ENCODE measurements around the gene KLF1.
A peak's percentile ranks its signal among the peaks of the same experiment; 100 is the strongest.

The KLF1 gene

DNA sequence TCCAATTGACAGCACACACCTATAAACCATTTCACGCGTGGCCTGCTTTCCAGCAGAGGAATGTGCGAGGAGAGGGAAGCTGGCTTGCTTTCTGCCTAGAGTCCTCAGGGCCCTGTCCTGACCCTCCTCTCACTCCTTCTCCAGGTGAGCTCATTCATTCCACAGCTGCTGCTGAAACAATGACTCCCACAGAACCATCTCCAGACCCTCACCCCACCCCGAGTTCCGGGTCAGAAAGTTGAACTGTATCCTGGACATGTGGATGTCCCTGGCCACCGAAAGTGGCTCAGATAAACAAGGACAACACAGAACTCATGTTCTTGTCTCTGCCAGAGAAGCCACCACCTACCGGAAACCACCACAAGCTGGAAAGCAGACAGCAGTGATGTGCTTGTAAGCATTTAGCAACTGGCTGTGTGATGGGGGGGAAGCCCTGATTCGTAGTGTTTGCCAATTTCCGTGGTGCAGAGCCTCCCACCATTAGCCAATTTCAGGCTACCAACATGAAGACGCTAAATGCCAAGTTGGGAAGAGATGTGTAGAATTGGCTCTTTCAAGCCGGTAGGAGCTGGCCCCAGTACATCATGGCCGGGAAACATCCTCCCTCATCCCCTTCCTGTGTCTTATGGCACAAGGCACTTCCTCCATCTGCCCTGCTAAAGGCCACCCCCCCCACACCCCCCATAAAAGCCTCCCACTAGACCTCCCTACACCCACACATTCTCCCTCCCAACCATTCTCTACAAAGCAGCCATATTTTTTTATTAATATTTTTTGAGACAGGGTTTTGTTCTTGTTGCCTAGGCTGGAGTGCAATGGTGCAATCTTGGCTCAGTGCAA, 27.1 kb upstream of the KLF1 start:
- peak overlapping the region; percentile 78 for H3K27ac ChIP-seq
- no peaks in the 10 kb centered on the region for H3K27me3 ChIP-seq
- peaks cover 31 to 34% of the 10 kb centered on the region in 2 experiments for H3K4me1 ChIP-seq (ENCODE audit: control insufficient read depth in 1 of 2, insufficient read depth in 1 of 2, low read depth in 1 of 2, low read length in 1 of 2)
- peak overlapping the region; percentile 28 to 32 for H3K4me3 ChIP-seq (ENCODE audit: low read depth in 1 of 2, low read length in 1 of 2)
- TF ChIP-seq, protein P1, sequence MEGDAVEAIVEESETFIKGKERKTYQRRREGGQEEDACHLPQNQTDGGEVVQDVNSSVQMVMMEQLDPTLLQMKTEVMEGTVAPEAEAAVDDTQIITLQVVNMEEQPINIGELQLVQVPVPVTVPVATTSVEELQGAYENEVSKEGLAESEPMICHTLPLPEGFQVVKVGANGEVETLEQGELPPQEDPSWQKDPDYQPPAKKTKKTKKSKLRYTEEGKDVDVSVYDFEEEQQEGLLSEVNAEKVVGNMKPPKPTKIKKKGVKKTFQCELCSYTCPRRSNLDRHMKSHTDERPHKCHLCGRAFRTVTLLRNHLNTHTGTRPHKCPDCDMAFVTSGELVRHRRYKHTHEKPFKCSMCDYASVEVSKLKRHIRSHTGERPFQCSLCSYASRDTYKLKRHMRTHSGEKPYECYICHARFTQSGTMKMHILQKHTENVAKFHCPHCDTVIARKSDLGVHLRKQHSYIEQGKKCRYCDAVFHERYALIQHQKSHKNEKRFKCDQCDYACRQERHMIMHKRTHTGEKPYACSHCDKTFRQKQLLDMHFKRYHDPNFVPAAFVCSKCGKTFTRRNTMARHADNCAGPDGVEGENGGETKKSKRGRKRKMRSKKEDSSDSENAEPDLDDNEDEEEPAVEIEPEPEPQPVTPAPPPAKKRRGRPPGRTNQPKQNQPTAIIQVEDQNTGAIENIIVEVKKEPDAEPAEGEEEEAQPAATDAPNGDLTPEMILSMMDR (IDR thresholded peaks at IDR 0.05), result no peak
- H3K36me3 ChIP-seq, result no peaks in the 10 kb centered on the region
- H3K9me3 ChIP-seq, result no peaks in the 10 kb centered on the region

DNA sequence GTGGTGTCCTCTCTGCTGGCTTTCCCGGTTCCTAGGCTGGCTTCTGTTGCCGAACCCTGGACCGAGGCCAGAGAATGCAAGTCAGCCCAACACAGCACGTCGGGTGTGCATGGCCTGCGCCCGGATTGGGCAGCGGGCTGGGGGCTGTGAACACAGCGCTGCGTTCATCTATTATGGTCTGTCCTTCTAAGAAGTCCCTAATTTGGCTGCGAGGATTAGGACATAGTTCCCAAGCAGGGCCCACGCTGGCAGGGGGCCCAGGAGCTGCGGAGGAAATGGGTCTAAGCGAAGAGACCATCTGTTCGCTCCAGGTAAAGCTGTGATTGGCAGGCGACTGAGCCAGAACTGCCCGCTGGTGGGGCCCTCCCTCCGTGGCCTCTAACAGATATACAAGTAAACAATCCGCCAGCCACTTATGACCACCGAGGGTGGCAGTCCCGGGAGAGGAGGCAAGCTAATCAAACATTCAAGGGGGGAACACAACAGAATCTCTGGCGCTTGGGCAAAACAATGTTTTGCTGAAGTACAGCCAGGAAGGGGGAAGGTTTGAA, 26.1 kb upstream of the KLF1 start:
- H3K36me3 ChIP-seq, result no peaks in the 10 kb centered on the region
- H3K9me3 ChIP-seq, result no peaks in the 10 kb centered on the region
- H3K27me3 ChIP-seq, result no peaks in the 10 kb centered on the region
- H3K27ac ChIP-seq, result peak overlapping the region; percentile 78
- peaks cover 27 to 29% of the 10 kb centered on the region in 2 experiments for H3K4me1 ChIP-seq (ENCODE audit: control insufficient read depth in 1 of 2, insufficient read depth in 1 of 2, low read depth in 1 of 2, low read length in 1 of 2)
- H3K4me3 ChIP-seq (ENCODE audit: low read depth in 1 of 2, low read length in 1 of 2), result peak overlapping the region; percentile 28 to 32
- TF ChIP-seq, protein P1 (IDR thresholded peaks at IDR 0.05), result no peak

DNA sequence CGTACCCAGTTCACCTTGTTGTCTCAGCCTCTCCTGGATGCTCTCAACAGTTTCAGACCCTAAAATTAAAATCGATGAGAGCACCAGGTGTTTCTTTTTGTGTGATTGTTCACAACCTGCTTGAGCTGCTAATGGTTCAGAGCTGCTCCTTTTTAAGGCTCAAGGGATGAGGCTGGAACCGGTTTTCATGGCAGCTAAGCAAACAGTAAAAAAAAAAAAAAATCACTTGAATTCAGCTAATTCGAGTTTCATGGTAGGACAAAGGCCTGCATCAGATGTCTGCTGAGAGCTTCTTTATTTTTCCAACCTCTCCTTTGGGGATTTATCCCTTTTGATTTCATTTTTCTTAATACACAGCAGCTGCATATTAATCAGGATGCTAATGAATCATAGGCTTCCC, 25.6 kb upstream of the KLF1 start:
- H3K36me3 ChIP-seq, result no peaks in the 10 kb centered on the region
- peak overlapping the region; percentile 78 for H3K27ac ChIP-seq
- TF ChIP-seq, protein P1 (IDR thresholded peaks at IDR 0.05), result no peak
- H3K4me1 ChIP-seq (ENCODE audit: control insufficient read depth in 1 of 2, insufficient read depth in 1 of 2, low read depth in 1 of 2, low read length in 1 of 2), result peaks cover 27 to 29% of the 10 kb centered on the region in 2 experiments
- peak overlapping the region in 1 of 2 experiments; percentile 28 for H3K4me3 ChIP-seq (ENCODE audit: low read depth in 1 of 2, low read length in 1 of 2)
- no peaks in the 10 kb centered on the region for H3K9me3 ChIP-seq
- no peaks in the 10 kb centered on the region for H3K27me3 ChIP-seq

DNA sequence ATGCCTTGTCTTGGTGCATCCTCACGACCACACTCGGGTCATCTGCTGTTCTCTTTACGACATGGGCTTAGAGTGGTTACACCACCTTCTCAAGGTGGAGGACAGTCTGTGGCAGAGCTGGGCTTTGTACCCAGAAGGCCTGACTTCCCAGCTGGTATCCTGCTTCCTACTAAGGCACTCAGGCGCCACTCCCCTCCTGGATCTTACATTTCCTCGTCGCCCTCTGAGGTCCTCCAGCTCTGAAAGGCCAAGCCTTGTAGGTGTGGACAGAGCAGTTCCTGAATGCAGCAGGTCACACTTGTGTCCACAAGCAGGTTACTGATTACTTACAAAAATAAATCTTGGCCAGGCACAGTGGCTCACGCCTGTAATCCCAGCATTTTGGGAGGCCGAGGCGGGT, 20.2 kb upstream of the KLF1 start:
- peaks cover under 1 to 1% of the 10 kb centered on the region in 2 experiments for H3K4me1 ChIP-seq (ENCODE audit: control insufficient read depth in 1 of 2, insufficient read depth in 1 of 2, low read depth in 1 of 2, low read length in 1 of 2)

DNA sequence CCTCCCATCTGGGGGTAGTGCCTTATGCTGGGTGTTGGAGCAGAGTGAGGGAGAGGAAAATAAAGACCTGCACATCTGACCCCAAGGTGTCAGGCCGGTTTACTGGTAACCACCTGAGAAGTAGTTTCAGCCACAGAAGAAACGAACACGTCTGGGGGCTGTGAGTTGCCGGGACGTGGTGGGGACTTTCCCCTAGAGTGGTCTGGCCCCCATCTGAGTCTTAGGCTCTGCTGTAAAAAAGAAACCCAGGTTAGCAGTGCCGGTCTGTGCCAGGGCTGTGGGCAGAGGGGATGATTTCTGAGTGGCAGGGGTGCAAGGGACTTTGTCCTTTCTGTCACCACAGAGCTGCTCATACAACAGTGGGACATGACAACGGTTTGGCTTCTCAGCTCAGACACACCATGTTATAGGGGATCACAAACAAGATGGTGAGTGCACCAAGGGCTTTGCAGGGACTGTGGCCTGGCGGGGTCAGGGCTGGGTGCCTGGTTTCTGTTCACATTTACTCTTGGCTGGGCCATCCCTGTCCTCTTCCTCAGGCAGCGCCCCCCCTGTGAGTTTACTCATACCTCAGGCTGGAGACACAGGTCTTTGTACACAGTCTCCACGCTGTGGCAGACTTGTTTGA, 13.0 kb upstream of the KLF1 start:
- no peaks in the 10 kb centered on the region for H3K4me1 ChIP-seq (ENCODE audit: control insufficient read depth in 1 of 2, insufficient read depth in 1 of 2, low read depth in 1 of 2, low read length in 1 of 2)
- TF ChIP-seq, protein P1 (IDR thresholded peaks at IDR 0.05), result no peak
- peaks cover 47% of the 10 kb centered on the region for H3K36me3 ChIP-seq
- no peaks in the 10 kb centered on the region for H3K9me3 ChIP-seq
- no peak overlapping the region for H3K4me3 ChIP-seq (ENCODE audit: low read depth in 1 of 2, low read length in 1 of 2)
- H3K27me3 ChIP-seq, result no peaks in the 10 kb centered on the region
- H3K27ac ChIP-seq, result no peak overlapping the region

More for the DNA sequence above, 20.2 kb upstream of the KLF1 start:
- no peak overlapping the region for H3K4me3 ChIP-seq (ENCODE audit: low read depth in 1 of 2, low read length in 1 of 2)
- H3K36me3 ChIP-seq, result no peaks in the 10 kb centered on the region
- H3K27ac ChIP-seq, result no peak overlapping the region
- TF ChIP-seq, protein P1 (IDR thresholded peaks at IDR 0.05), result no peak
- no peaks in the 10 kb centered on the region for H3K9me3 ChIP-seq
- no peaks in the 10 kb centered on the region for H3K27me3 ChIP-seq

Measured in neutrophil (primary cell).